Adrenal gland (tissue), 12 donors: Measurements from ENCODE around the gene DIP2C. TPM values are rescaled to one million over a fixed set of nuclear protein-coding genes. Genes with fewer than 3 reads are reported as not detected.

ENCODE experiments used
- DNase-seq, 7 donors: peaks; one replicate each; pipeline ENCODE4 v3.0.0-alpha.2; 2019 to 2020
- H3K27ac ChIP-seq, 5 donors: fragments of 200-600 bp; sonication (generic) in 4 of 5; 1 replicate in 3 of 5; 2 replicates in 2 of 5; pipeline versions ENCODE4 v1.5.1 to v1.8.0; 2016 to 2020; ENCODE audit warnings: mild to moderate bottlenecking in 1 of 5
- H3K27me3 ChIP-seq: fragments of 200-600 bp; 2 replicates; pipeline ENCODE4 v1.8.0; 2021
- H3K36me3 ChIP-seq, 2 donors: fragments of 200-600 bp; replicated peaks in 1 of 2; 1 replicate in 1 of 2; 2 replicates in 1 of 2; pipeline versions ENCODE4 v1.5.1 to v1.8.0; 2018 to 2022
- H3K4me1 ChIP-seq, 2 donors: fragments of 200-600 bp; replicated peaks in 1 of 2; 1 replicate in 1 of 2; 2 replicates in 1 of 2; pipeline versions ENCODE4 v1.5.1 to v1.8.0; 2018 to 2021
- H3K4me3 ChIP-seq, 4 donors: fragments of 200-600 bp; sonication (generic) in 3 of 4; one replicate each; pipeline ENCODE4 v1.5.1; 2016 to 2018
- H3K9me3 ChIP-seq, 3 donors: fragments of 200-600 bp; sonication (generic) in 1 of 3; replicated peaks in 1 of 3; 1 replicate in 2 of 3; 2 replicates in 1 of 3; pipeline versions ENCODE4 v1.5.1 to v1.8.0; 2016 to 2021
- CTCF ChIP-seq, 6 experiments: fragments of 450-650 bp in 4 of 6; fragments of 200-600 bp in 2 of 6; sonication (generic) in 1 of 6; IDR thresholded peaks; 1 replicate in 5 of 6; 2 replicates in 1 of 6; pipeline versions ENCODE4 v1.5.1 to v1.8.0; 2016 to 2021; ENCODE audit warnings: antibody characterized with exemption in 6 of 6, mild to moderate bottlenecking in 2 of 6, moderate library complexity in 1 of 6
- POLR2A ChIP-seq, 2 donors: fragments of 450-650 bp; IDR thresholded peaks; one replicate each; pipeline ENCODE4 v1.6.1; 2017; ENCODE audit warnings: antibody characterized with exemption in 2 of 2, mild to moderate bottlenecking in 2 of 2, moderate library complexity in 1 of 2
- WGBS, 4 donors: extraction: QIAGEN DNeasy Blood & Tissue Kit in 2 of 4; methylation state at CpG; one replicate each; pipeline versions ENCODE4 v1.1.5 to v1.1.7; 2013 to 2017; 5-methylcytosine and 5-hydroxymethylcytosine counted together
- intact Hi-C, 2 donors: fragments of 100-400 bp; cut with DNase I; formaldehyde crosslinking; loops; one replicate each; pipeline versions ENCODE4 v1.14.1 to v1.15.0; 2022 to 2023
- polyA plus RNA-seq, 3 donors: library from polyadenylated mRNA; stranded (reverse); fragments of 200-250 nt in 2 of 3; fragments of 350-450 nt in 1 of 3; fragmentation: Illumina TruSeq in 1 of 3; extraction: RNeasy Lipid Tissue Mini Kit (QIAGEN cat#74804) in 1 of 3; gene quantifications; one replicate each; pipeline ENCODE4 v1.2.3, GENCODE V29; 2013 to 2014
- total RNA-seq, 9 donors: library from RNA; depleted of rRNA in 4 of 9; stranded (reverse); fragments of >200 nt in 4 of 9; fragments of 120-200 nt in 1 of 9; fragmentation: NEBNext Ultra II Directional in 1 of 9; extraction: Animal tissue kit (Norgen Biotek cat#: 25700) in 1 of 9; gene quantifications; one replicate each; pipeline versions ENCODE4 v1.1.0 to v1.2.4, GENCODE V29; 2013 to 2023
- donor health status: healthy with polysubstance abuse.
- donor health status: Bipolar disorder and iron deficiency.
- donor health status: DM: yes; HTN: yes; CAD: no.
- donor health status: DM: no; HTN: no; CAD: no.
- donor health status: DM: no; HTN: no; CAD: no.
- donor health status: DM: yes; HTN: yes; CAD: no.

Gene DIP2C
- total and polyA plus RNA-seq, 12 donors, result 4.8 to 23.9 (median 19.7) TPM

- TF ChIP-seq POLR2A (IDR thresholded peaks at IDR 0.05) (no peak), CTCF (IDR thresholded peaks at IDR 0.05) (no peak)
- intact Hi-C loops, result no loop called here
- H3K27ac ChIP-seq, result no peak overlapping the region
Observed at GRCh38 chr10:583433-583832, 106.0 kb downstream of the DIP2C start.

GRCh38 chr10:581776-582330 is 107.6 kb downstream of the DIP2C start:
- no peak overlapping the region for H3K4me3 ChIP-seq
- WGBS, 4 donors, result 91 to 95% (median 92%) methylated on average over 13 to 14 of the region's 14 CpGs
- no peaks in the 10 kb centered on the region for H3K27me3 ChIP-seq
- no peak overlapping the region for H3K27ac ChIP-seq
- intact Hi-C loops, result no loop called here
- TF ChIP-seq POLR2A (IDR thresholded peaks at IDR 0.05), result no peak
- TF ChIP-seq CTCF (IDR thresholded peaks at IDR 0.05), result no peak
- H3K9me3 ChIP-seq, result no peaks in the 10 kb centered on the region
- no peak for DNase-seq
- H3K36me3 ChIP-seq, result no peaks in the 10 kb centered on the region
- peaks cover 0 to 14% of the 10 kb centered on the region in 2 donors for H3K4me1 ChIP-seq

More at GRCh38 chr10:583433-583832, 106.0 kb downstream of the DIP2C start:
- Histone ChIP-seq H3K36me3 (no peaks in the 10 kb centered on the region), H3K9me3 (no peaks in the 10 kb centered on the region), H3K4me1 (peaks cover 0 to 17% of the 10 kb centered on the region in 2 donors), H3K27me3 (no peaks in the 10 kb centered on the region), H3K4me3 (no peak overlapping the region)
- 95 to 97% (median 96%) methylated on average over 14 of the region's 14 CpGs for WGBS, 4 donors
- DNase-seq, result no peak

- TF ChIP-seq CTCF (IDR thresholded peaks at IDR 0.05), result no peak
- peak in 1 of 2 donors; percentile 7 for TF ChIP-seq POLR2A (IDR thresholded peaks at IDR 0.05)
- no peaks in the 10 kb centered on the region for H3K36me3 ChIP-seq
- H3K27me3 ChIP-seq, result no peaks in the 10 kb centered on the region
- no peak overlapping the region for H3K4me3 ChIP-seq
- intact Hi-C loops, result no loop called here
- WGBS, 4 donors, result 35 to 40% (median 38%) methylated on average over 5 to 6 of the region's 6 CpGs
- H3K9me3 ChIP-seq, result no peaks in the 10 kb centered on the region
- H3K4me1 ChIP-seq, result peaks cover 0 to 14% of the 10 kb centered on the region in 2 donors
- peak overlapping the region in 4 of 5 donors; percentile 2 to 72 (median 36) for H3K27ac ChIP-seq
- peak in 6 of 7 donors; percentile 41 to 71 (median 65) for DNase-seq
Observed at GRCh38 chr10:580778-581177, 108.7 kb downstream of the DIP2C start.

- Histone ChIP-seq H3K4me3 (no peak overlapping the region), H3K27ac (no peak overlapping the region), H3K27me3 (no peaks in the 10 kb centered on the region), H3K4me1 (peaks cover 0 to 11% of the 10 kb centered on the region in 2 donors), H3K9me3 (no peaks in the 10 kb centered on the region), H3K36me3 (no peaks in the 10 kb centered on the region)
- intact Hi-C loops, result no loop called here
- DNase-seq, result peak in 1 of 7 donors; percentile 1
- TF ChIP-seq POLR2A (IDR thresholded peaks at IDR 0.05), result no peak
- TF ChIP-seq CTCF (IDR thresholded peaks at IDR 0.05), result no peak
- 84 to 89% (median 86%) methylated on average over 2 to 10 of the region's 10 CpGs for WGBS, 4 donors
Observed at GRCh38 chr10:576130-576465, 113.4 kb downstream of the DIP2C start.
